Measurements from ENCODE around the gene ALOX5AP.

The ALOX5AP gene

GRCh38 chr13:30715372-30715756, 20.0 kb upstream of the ALOX5AP start:
- DNase-seq, result no peak

- DNase-seq, result no peak
Measured at GRCh38 chr13:30715837-30716236, 19.5 kb upstream of the ALOX5AP start.

GRCh38 chr13:30718661-30719524, 16.4 kb upstream of the ALOX5AP start:
- DNase-seq, result no peak

- no peak for DNase-seq
Measured at GRCh38 chr13:30719525-30719914, 15.8 kb upstream of the ALOX5AP start.

- DNase-seq, result no peak
Measured at GRCh38 chr13:30720172-30720869, 15.0 kb upstream of the ALOX5AP start.

GRCh38 chr13:30721936-30722335, 13.4 kb upstream of the ALOX5AP start:
- DNase-seq, result no peak

- DNase-seq, result no peak
Measured at GRCh38 chr13:30722361-30722760, 13.0 kb upstream of the ALOX5AP start.

GRCh38 chr13:30724778-30725177, 10.6 kb upstream of the ALOX5AP start:
- DNase-seq, result no peak

- no peak for DNase-seq
Measured at GRCh38 chr13:30725326-30726085, 9.8 kb upstream of the ALOX5AP start.

- DNase-seq, result no peak
Measured at GRCh38 chr13:30726192-30726591, 9.2 kb upstream of the ALOX5AP start.

- no peak for DNase-seq
Measured at GRCh38 chr13:30727491-30728355, 7.6 kb upstream of the ALOX5AP start.

- no peak for DNase-seq
Measured at GRCh38 chr13:30729801-30730200, 5.5 kb upstream of the ALOX5AP start.

GRCh38 chr13:30730526-30730925, 4.8 kb upstream of the ALOX5AP start:
- DNase-seq, result no peak

GRCh38 chr13:30731361-30732045, 3.8 kb upstream of the ALOX5AP start:
- DNase-seq, result no peak

- no peak for DNase-seq
Measured at GRCh38 chr13:30732046-30732390, 3.3 kb upstream of the ALOX5AP start.

GRCh38 chr13:30734439-30734838, 904 bp upstream of the ALOX5AP start:
- DNase-seq, result no peak

GRCh38 chr13:30735872-30736175, 481 bp downstream of the ALOX5AP start:
- no peak for DNase-seq

GRCh38 chr13:30736461-30737320, 1.3 kb downstream of the ALOX5AP start:
- DNase-seq, result peak; percentile 11

GRCh38 chr13:30737511-30738337, 2.4 kb downstream of the ALOX5AP start:
- DNase-seq, result peak; percentile 25

GRCh38 chr13:30738526-30739236, 3.3 kb downstream of the ALOX5AP start:
- peak; percentile 4 for DNase-seq
